GM19328 (cell line): ENCODE results near the gene TPD52L2.

Source experiments
- ATAC-seq: cut with Tn5 transposase; IDR thresholded peaks from one replicate; pipeline ENCODE4 v1.9.1; 2021; ENCODE audit warnings: mild to moderate bottlenecking, moderate library complexity; ENCODE audit not compliant: unreplicated experiment

Gene TPD52L2

DNA sequence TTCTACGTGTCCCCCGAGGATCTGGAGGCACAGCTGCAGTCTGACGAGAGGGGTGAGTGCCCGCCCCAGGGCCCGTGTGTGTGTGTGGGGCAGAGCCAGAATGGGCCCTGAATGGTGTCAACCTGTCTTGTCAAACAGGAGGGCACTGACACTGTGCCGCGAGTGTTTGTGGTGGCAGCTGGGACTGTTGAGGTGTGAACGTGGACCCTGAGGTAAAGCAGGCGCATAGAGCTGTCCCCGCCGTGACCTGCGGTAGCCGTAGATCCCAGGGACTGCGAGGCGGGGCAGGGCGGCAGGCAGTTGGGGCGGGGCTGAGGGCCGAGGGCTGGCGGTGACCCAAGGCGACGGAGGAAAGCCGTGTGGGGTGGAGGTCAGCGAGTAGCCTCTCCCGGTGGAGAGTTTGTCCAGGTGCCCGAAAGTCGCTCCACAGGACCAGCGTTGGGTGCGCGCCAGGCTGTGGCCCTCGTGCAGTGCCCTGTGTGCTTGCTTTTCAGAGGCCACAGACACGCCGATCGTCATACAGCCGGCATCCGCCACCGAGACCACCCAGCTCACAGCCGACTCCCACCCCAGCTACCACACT is 66.0 kb downstream of the TPD52L2 start:
- ATAC-seq = no peak

DNA sequence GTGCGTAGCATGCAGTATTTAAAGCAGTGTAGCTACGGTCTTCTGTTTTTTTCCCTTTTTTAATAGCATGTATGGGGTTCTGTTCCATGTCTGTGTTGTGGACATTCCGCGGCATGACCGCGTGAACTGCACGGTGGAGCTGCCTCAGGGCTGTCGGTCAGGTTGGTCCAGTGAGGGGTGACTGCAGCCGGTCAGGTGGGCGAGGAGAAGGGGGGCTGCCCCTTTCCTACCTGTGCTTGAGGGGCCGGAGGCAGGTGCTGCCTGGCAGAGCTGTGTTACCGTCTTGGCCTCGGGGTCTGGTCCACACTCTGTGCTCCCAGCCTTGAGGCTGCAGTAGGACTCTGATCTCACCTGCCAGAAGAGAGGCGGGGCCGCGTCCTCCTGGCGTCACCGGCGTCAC is 66.7 kb downstream of the TPD52L2 start:
- no peak for ATAC-seq

DNA sequence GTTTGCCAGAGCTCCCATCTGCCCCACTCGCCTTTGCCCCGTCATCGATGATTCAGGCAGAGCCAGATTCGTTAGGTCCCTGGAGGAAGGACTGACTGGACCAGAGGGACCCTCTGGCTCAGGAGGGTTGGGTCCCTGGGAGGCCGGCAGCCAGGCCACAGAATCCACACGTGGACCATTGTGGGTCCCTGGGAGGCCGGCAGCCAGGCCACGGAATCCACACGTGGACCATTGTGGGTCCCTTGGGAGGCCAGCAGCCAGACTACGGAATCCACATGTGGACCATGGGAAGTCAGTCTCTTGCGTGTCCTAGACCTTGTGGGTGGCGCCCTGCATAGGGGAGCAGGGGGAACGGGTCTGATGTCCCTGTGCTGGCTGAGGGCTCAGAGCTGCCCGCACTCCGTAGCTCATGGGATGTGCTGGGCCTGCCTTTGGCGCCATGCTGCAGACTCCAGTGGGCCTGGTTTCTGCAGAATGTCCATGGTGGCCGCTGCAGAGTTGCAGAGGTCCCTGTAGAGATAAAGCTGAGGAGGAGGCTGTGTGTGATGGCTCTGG is 67.6 kb downstream of the TPD52L2 start:
- ATAC-seq = no peak

DNA sequence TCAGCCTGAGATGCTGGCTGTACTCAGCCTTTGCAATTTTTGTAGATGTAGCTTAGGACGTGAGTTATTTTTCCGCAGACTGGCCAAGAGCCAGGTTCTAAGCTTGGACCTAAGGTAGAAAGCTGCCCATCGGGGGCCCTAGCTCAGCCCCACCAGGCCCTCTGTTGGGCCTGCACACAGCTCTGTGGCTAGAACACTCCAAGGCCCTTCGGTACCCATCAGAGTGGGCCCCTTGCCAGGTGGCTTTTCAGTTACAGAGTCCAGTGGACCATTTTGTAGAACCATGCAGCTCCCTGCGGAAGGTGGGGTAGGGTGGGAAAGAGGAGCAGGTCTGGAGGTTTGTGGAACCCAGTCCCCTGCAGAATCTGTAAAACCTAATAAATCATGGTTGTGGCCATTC is 68.6 kb downstream of the TPD52L2 start:
- no peak for ATAC-seq

DNA sequence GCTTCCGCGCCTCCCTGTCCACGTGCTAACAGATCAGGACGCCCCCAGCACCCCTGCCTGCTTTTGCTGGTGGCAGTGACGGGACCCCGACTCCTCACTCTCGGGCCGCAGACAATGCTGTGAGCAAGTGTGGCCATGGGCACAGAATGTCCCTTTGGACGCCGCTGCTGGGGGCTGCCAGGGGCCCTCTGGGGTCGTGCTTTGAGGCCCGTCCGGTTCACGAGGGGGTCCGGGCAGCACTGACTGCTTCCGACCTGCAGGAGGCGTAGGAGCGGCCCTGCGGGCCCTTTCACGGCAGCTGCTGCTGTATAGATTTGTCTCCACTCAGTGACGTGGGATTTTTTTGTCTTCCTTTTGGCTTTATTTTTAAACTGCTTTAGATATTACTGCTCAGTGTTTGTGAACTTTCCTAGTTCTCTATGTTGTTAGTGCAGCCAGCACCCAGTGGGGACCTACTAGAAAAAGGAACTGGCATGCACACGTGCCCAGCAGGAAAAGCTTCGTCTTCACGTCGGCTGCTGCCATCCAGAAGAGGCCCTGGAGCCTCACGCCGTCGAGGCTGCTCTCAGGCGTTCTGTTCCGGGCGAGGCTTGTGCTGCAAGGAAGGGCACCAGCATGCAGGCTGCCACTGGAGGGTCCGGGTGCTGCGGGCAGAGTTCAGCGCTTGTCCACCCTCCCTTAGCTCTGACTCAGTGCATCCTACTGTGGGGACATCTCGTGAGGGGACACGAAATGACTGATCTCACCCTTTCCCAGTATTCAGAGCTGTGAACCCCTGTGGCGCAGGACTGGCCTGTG is 69.4 kb downstream of the TPD52L2 start:
- no peak for ATAC-seq

DNA sequence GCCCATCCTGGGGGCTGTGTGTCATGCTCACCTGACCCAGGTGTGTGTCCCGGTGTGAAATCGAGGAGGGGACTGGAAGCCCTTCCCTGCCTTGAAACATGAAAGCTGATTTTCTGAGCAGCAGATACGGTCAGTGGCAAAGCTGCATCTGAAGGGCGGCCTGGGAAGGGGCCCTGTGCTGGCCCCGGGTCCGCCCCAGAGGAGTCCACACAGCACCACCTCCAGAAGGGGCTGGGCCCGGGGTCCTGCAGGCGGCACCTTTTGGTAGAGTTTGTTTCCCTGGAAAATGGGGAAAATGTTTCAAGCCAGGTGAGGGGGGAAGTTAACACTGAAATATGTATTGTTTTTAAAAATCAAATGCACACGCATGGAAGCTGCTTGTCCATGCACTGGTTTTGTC is 70.4 kb downstream of the TPD52L2 start:
- no peak for ATAC-seq

DNA sequence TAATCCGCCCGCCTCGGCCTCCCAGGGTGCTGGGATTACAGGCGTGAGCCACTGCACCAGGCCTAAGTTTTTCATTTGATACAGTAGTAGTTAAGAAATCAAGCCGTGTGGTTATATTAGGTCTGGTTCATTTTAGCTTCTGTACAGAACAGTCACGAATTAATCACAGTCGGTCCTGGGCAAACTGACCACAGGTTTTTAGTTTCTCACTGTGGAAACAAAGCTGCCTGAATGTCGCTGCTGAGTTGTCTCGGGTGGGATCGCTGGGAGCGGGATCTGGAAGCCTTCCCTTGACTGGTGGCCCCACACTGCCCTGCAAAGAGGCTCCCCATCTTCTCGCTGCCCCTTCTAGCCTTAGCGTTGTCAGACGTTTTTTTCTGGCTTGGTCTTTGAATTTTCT is 72.5 kb downstream of the TPD52L2 start:
- no peak for ATAC-seq

DNA sequence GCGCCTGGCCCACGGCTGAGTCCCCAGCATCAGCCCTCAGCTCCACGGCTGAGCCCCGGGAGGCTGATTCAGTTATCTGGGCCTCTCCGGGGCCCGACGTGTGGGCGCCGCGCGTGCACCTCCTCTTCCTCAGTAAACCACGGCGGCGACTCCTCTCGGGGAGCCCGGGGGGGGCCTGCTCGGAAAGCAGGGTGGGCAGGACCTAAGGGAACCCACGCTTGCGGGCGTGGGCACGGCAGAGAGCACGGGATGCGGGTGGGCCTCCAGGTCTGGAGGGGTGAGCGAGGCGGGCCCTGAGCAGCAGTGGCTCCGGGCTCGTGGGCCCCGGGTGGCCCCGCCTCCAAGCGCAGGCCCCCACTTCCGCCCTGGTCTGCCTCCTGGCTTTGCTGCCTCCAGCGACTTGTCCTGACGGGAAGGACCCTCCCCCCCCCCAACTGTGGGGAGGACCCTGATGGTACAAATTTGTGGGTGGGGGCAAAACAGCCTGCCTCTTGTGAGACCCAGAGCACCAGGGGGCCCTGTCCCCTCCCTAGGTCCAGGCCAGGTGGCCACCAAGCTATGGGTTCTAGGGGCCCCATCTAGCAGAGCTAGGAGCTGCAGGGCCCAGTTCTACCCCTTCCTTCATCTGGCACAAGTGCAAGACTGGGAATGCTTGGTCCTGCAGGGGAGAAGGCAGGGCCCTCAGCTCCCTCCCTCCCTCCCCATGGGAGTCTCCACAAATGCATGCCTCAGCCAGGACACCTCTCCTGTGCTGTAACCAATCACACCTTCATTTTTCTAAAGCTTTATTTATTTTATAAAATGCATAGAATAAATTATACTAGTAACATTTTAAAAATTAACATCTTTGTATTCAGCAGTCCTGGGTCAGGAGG is 74.2 kb downstream of the TPD52L2 start:
- ATAC-seq = no peak

DNA sequence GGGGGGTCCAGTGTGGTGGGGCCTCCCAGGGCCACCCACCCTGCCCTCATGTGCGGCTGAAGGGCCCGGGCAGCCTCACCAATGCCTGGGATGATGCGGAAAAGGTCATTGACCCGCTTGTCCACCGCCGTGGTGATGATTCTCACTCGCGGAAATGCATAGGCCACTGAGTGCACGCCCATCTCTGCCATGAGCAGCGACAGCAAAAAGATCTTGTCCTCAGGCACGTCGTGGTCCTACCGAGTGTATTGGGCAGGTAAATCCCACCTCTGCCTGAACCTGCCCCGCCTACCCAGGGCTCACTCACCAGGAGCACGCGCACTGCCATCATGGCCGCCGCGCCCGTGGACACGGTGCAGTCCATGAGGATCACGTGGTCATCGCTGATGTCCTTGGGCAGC is 75.0 kb downstream of the TPD52L2 start:
- ATAC-seq = no peak

DNA sequence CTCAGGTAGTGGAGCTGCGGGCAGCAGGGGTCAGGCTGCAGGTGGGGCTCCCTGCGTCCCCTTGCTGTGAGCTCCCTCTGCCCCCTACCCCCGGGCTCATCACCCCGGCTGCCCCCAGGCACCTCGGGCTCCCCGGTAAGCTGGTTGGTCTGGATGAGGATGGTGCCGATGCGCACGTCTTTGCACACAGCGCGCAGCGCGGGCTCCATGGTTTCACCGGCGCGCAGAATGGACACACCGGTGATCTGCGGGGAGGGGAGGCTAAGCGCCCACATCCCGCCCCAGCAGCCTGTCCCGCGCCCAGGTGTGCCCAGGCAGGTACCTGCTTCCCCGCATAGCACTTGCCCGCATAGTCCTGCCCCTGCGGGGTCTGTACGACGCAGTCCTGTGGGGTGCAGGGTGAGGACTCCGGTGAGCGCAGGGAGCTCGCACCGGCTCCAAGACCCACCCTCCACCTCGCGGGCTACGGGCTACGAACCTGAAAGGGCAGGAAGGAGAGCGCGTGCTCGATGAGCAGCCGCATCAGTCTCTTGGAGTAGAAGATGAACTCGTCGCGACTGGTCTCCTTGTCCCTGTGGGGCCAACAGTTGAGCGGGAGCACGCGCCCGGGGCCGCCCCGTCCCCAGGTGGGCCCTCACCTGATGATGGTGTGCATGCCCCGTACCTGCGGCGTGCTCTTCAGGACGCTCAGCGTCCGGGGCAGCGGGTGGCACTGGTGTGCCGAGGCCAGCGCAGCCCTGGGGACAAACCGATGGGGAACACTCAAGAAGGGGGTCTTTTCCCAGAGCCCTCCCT is 75.6 kb downstream of the TPD52L2 start:
- no peak for ATAC-seq
